GM19043 (cell line): ENCODE data around the gene MYO9A.

Experiments used
- ATAC-seq: cut with Tn5 transposase; IDR thresholded peaks from one replicate; pipeline ENCODE4 v1.9.1; 2021; ENCODE audit warnings: low read depth; ENCODE audit not compliant: unreplicated experiment

The MYO9A gene

GRCh38 chr15:71811752-71812735 lies 305.9 kb downstream of the MYO9A start:
- no peak for ATAC-seq

DNA sequence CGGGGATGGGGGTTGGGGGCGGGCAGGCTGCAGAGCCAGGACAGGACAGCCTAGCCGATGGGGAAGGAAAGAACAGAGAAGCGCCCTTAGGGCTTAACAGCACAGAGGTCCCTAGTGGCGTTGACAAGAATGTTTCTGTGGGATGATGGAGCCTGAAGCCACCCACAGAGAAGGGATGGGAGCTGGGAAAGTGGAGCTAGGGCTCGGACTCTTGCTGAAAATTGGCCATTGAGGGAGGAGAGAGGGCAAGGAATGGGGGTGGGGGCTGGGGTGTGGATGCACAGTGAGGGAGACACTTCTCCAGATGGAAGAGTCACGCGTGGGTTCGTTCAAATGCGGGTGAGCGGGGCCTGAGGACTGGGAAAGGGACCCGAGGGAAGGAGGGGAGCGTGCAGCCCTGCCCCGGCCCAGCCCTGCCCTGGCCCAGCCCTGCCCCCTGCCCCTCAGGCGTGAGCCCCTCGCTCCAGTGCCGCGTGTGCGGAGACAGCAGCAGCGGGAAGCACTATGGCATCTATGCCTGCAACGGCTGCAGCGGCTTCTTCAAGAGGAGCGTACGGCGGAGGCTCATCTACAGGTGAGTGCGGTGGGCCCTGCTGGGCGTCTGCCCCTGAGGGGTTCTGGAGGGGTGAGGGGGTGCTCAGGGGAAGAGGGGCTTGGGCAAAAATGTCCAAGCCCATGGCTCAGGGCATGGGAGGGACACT lies 306.8 kb downstream of the MYO9A start:
- ATAC-seq = no peak

DNA sequence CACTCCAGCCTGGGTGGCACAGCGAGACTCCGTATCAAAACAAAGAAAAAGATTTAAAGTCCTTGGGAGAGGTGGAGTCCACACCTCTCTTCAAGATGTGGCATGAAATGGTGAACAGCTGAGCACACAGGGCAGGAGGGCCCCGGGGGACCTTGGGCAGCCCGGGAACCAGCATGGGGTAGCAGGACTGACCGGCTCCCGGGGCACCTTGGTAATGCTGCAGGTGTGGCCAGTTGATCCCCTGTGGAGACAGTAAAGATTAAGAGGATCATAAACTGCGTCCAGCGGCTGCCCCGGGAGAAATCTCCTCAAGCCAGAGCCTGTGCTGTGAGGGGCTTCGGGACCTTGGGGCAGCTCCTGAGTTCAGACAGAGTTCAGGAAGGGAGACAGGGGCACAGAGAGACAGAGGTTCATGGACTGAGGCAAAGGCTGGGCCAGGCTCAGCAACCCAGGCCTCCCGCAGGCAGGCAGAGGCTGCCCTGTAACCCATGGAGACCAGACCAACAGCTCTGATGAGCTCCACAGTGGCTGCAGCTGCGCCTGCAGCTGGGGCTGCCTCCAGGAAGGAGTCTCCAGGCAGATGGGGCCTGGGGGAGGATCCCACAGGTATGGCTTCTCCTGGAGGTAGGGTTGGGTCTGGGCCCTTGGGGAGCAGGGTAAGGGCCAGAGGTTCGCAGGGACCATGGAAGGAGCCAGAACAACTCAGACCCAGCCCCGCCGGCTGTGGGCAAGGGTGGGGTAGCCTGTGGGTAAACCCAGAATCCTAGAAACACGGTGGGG lies 307.5 kb downstream of the MYO9A start, which contains the start of gene NR2E3:
Gene NR2E3, plus strand, starts transcription at position 299 of the 780 bp plus-strand sequence. Its CDS starts 190 bp downstream, at position 489.
- ATAC-seq = no peak

GRCh38 chr15:71809346-71809745 lies 308.6 kb downstream of the MYO9A start:
- no peak for ATAC-seq

DNA sequence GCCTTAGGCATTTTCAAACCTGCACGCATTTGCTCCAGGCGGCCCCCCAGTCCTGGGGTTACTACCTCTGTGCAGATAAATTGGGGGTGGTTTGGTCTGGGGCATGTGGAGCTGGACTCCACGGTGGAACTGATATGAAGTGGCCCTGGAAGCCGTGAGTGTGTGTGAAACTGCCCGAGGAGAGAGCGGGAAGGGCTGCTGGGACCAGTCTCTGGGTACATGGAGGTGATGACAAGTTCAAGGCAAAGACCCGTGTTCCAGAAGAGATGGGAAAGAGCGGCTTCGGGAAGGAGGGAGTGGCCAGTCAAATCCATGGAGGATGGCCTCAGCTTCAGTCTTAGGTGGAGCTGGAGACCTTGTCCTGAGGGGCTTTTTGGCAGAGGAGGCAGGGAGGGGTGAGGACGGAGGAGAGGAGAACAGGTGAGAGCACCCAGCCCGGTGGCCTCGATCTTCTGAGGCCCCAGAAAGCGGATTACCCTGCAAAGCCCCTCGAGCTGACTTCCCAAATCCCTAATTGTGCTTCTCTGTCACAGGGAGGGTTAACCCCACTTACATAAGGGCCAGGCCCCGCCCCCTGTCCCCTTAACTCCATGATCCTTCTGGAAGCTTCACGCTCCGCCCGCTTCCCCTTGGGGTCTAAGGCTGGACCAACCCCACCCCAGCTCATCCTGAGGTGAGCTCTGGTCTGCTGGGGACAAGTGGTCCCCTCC lies 309.5 kb downstream of the MYO9A start:
- ATAC-seq = no peak

GRCh38 chr15:71807691-71808091 lies 310.3 kb downstream of the MYO9A start:
- no peak for ATAC-seq

DNA sequence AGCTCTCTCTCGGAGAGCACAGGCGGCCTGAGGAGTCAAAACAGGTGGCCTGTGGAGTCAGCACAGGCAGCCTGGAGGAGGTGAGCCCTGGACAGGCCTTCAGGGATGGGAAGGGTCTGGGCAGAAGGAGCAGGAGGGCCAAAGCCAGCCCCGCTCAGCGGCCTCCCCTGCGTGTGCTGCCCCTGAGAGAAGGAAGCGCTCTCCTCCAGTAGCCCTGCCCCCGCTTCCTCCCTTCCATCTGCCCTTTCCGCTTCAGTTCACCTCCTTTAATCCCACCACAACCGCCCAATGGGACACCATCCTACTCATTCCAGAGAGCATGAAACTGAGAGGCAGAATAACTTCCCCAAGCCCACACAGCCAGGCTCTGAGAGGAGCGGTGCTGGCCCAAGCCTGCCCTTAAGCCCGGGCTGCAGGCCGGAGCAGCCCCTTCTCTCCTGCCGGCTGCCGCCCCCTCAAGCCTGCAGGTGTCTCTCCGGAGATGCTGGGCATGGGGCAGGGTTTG lies 310.8 kb downstream of the MYO9A start:
- ATAC-seq = no peak

- ATAC-seq = no peak
These were observed 311.5 kb downstream of the MYO9A start for GRCh38 chr15:71806452-71806931.

- no peak for ATAC-seq
These were observed 313.1 kb downstream of the MYO9A start for GRCh38 chr15:71804695-71805470.

DNA sequence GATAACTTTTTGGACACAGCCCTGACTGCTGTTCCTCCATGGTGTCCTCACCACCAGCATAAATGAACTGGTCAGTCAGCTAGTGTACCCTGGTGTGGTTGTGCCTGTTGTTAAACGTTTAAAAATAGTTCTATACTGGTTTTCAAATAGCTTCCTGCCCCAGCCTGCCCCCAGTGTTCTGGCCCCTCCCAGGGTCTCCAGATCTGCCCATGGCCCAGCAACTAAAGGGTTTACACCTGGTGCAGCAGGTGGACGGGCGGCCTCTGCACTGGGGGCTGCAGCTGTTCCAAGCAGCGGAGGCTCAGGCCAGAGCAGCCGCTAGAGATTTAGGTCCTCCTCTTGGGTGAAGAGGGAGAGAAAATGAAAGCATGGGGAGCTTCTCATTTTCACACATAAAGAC lies 313.7 kb downstream of the MYO9A start:
- no peak for ATAC-seq

- ATAC-seq = no peak
These were observed 315.2 kb downstream of the MYO9A start for GRCh38 chr15:71802770-71803169.

DNA sequence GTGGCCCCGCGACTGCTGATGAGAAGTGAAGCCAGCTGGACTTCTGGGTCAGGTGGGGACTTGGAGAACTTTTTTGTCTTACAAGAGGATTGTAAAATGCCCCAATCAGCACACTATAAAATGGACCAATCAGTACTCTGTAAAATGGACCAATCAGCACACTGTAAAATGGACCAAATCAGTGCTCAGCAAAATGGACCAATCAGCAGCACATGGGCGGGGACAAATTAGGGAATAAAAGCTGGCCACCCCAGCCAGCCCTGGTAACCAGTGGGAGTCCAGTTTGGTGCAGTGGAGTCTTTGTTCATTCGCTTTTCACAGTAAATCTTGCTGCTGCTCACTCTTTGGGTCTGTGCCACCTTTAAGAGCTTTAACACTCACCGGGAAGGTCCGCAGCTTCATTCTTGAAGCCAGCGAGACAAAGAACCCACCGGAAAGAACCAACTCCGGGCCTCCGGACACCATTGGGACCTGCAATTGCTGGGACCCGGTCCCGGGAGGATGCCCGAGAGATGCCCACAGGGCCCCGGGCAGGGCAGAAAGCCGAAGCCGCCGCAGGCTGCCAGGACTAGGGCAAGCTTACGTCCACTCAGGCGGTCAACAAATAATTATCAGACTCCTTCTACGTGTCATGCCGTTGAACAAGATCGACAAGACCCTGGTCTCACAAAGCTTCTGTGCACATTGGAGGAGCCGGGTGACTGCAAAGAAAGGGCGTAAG lies 315.9 kb downstream of the MYO9A start:
- no peak for ATAC-seq

GRCh38 chr15:71800835-71801745 lies 316.9 kb downstream of the MYO9A start:
- no peak for ATAC-seq

- no peak for ATAC-seq
These were observed 317.8 kb downstream of the MYO9A start for GRCh38 chr15:71800190-71800589.

- no peak for ATAC-seq
These were observed 319.3 kb downstream of the MYO9A start for GRCh38 chr15:71798641-71799040.

DNA sequence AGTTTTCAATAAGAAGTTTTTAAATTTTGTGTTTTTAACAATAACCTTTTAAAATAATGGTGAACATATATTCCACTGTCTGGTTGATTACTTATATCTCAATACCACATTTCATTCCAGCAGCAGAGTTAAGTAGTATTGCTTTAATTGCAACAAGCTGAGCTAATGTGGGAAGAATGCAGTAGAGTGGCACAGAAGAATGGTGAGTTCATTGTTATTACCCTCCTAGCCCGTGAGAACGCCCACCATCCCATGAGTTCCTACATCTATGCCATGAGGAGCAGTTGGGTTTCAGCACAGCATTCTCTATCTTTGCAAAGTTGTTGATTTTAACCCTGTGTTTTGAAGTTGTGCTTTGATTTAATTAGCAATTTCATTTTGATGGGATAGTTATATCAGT lies 325.4 kb downstream of the MYO9A start:
- ATAC-seq = no peak

GRCh38 chr15:71791975-71792374 lies 326.0 kb downstream of the MYO9A start:
- ATAC-seq = no peak
